Activated CD4-positive, alpha-beta T cell treated with anti-CD3 and anti-CD28 coated beads, Interleukin-2, amount 50 U/mL, for 24 hours (primary cell): Measurements from ENCODE around the gene NPL.
A peak's percentile ranks its signal among the peaks of the same experiment; 100 is the strongest.

Experiments
- DNase-seq, 2 donors: peaks; one replicate each; pipeline ENCODE4 v3.0.0-alpha.2; 2020; ENCODE audit warnings: low read depth in 1 of 2, low spot score in 1 of 2

Gene NPL

DNA sequence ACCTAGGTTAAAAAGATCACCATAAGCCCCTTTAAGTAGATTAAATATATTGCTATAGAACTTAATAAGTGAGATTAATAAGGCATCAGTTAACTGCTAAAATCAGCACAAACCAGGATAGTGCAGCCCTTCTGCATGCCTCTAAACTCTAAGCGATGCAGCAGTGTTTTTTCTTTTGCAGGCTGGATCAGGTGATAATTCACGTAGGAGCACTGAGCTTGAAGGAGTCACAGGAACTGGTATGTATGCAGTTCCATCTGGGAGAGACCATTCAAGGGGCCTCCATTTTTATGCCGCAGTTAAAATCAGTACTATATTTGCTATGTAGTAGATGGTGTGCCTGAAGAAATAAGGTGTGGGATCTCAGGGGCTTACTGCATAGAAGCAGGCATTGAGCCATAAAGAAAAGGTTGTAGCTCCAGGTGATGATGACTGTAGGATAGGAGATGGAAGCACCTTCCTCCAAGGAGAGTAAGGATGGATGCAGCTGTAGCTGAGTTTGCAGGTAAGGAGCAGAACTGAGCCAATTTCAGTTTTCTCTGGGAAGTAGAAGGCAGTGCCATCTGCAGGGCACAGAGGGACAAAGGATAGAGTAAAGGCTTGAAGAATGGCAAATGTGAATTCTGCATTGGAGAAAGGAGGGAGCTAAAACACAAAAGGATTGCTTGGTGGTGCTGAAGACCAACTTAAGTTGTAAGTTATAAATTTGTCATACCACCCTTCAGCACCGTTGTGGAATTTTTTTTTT, 22.6 kb downstream of the NPL start:
- no peak for DNase-seq

DNA sequence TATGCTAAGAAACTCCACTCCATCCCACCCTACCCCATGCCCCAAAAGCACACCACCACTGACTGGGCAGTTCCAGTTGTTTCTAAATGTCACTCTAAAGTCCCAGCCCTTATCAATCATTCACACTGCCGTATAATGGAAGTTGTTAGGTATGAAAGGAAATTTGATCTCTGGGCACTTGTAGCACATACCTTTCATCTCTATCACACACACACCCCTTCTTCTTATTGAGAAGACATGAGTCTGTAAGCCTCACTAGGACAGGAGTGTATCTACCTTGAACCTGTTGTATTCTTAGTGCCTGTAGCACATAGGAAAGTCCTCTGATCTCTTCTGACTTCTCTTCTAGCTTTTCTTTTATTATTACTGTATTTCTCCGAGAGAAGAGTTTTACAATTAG, 27.3 kb downstream of the NPL start:
- DNase-seq: no peak

DNA sequence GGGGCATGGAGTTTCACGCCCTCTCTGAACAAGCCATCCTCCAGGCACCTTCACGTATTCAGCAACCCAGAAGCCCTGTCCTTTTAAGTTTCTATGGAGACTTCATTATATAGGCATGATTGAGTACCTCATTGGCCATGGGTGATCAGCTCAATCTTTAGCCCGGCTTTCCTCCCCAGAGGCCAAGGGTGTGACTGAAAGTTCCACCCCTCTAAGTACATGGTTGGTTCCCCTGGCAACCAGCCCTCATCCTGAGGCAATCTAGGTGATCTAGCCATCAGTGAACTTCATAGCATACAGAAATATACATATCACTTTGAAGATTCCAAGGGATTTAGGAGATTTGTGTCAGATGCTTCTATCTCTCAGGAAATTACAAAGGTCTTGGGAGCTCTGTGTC, 28.2 kb downstream of the NPL start:
- no peak for DNase-seq

DNA sequence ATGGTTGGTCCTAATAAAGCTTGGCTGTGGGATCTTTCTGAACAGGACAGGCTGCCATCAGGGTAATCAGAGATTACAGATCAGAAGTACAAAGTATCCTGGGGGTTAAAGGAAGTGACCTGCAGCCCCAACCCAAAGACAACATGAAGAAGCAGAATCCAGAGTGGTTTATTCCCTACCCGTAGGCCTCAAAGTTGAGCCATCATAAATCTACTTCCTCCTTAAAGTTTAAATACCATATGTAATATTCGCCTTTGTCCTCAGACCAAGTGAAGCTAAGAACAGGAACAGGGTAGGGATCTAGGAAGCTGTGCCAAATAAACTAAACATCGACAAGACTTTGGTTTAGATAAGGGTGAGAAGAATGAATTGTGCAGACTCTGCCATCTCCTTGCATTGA, 33.6 kb downstream of the NPL start:
- no peak for DNase-seq

DNA sequence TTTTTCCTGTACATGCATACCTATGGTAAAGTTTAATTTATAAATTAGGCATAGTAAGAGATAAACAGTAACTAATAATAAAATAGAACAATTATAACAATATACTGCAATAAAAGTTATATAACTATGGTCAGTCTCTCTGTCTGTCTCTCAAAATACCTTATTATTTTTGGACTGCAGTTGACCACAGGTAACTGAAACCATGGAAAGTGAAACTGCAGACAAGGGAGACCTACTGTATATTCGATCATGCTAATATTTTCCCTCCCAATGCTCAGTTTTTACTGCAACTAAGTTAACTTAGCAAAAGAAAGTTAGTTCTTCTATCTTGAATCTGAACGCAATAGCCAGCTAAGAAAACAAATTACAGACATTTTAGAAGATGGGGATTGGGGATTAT, 37.3 kb downstream of the NPL start:
- no peak for DNase-seq

DNA sequence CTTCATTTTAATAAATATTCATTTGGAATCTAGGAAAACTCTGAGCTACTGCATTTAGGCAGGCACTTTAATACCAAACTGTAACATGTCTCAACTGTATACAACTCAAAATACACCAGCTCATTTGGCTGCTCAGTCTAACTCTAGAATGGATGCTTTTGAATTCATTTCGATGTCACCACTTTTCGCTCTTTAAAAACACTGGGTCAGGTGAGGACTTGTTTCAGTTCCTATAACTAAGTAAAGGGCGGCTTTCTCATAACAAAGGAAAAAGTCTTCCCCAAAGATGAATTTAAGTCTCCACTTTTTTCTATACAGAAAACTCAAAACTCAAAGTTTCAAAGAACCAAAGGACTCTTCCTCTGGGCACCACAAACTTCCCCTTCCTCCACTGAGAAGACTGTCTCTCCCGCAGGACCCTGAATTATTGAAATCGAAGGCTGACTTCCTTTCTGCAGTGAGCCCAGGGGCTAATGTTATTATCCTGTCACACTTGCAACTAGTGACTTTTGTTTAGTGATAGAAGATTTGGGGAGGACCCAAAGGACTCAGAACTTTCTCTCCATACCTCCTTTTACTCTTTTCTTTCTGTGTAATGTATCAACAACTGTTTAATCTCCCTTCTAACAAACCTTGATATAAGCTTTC, 39.8 kb downstream of the NPL start:
- DNase-seq: no peak

DNA sequence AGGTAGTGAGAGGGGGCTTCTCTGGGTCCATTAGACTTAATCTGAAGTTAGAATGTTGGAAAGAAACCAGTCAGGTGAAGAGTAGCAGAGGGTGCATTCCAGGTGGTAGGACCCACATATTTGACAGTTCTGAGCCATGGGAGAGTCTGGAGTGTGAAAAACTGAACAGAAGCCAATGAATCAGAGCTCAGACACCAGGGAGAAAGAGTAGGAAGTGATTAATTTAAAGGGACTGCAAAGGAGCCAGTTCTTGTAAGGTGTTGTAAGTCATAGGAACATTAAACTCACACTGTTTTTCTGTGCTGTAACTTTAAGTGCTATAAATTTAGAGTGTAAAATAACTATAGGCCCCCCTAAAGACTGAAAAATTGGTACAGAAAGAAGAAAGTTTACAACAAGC, 43.7 kb downstream of the NPL start:
- no peak for DNase-seq

DNA sequence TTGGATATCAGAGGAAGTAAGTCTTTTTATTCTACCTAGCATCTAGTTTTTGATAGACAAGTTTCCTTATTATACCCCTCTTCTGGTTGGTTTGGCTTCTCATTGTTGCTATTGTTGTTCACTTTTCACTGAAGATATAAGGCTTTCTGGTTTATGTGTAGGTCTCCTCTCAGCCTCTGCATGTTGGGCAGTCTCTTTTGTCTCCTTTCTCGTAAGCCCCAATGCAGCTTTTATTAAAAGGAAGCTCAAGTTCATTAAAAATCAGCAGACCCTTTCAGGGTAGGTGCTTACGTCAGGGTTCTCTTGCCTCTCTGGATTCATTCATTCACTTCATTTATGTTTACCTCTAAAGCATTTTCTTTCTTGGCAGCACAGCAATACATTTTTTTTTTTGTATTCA, 44.8 kb downstream of the NPL start:
- no peak for DNase-seq

DNA sequence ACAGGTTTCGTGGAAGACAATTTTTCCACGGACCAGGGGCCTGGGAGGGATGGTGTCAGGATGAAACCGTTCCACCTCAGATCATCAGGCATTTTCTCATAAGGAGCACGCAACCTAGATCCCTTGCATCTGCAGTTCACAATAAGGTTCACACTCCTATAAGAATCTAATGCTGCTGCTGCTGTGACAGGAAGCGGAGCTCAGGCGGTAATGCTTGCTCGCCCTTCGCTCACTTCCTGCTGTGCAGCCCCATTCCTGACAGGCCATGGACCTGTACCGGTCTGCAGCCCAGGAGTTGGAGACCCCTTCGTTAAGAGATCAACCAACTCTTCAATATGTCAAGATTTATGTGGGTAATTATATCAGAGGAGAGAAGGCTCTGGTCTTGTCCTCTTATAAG, 46.2 kb downstream of the NPL start:
- DNase-seq: no peak

DNA sequence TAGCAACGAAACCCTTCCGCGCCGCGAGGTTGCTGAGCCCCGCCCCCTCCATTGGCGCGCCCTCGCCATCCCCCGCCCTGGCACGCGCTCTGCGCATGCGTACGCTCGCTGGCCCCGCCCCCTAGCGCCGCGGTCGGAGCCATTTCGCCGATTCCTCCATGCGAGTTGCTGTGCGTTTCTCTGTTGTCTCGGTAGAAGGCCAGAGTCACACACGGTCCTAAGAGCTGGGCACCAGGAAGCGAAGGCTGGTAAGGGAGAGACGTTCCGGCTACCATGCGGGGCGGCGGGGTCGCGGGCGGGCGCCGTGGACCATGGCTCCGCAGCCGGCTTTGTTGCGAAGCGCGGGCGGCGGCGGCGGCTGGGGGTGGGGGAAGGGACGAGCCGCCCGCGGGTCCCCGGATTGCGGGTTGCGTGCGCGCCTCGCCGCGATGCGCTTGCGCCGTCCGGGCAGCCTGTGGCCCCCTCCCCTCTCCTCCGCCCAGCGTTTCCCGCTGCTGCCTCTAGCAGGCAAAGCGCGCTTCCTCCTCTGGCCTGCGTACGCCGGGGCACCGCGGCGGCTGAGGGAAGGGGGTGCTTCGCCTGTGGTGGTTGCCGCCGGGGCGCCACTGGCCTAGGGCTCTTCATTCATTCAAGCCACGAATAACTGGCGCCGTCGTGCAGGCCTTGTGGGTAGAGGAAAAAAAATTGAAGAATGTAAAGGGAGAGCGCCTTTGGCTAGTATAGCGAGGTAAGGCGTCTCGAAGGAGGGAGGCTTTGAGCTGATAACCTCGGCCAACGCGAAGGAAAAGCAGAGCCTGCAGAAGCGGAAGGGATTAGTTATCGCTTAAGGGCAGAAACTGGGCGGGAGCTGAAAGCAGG, 49.9 kb downstream of the NPL start, which contains the start of gene DHX9:
Gene DHX9 (plus strand): TSS at position 139 of the 858 bp plus-strand sequence. CDS start 3,220 bp downstream, outside the sequence.
- DNase-seq: peak; percentile 93 to 99

DNA sequence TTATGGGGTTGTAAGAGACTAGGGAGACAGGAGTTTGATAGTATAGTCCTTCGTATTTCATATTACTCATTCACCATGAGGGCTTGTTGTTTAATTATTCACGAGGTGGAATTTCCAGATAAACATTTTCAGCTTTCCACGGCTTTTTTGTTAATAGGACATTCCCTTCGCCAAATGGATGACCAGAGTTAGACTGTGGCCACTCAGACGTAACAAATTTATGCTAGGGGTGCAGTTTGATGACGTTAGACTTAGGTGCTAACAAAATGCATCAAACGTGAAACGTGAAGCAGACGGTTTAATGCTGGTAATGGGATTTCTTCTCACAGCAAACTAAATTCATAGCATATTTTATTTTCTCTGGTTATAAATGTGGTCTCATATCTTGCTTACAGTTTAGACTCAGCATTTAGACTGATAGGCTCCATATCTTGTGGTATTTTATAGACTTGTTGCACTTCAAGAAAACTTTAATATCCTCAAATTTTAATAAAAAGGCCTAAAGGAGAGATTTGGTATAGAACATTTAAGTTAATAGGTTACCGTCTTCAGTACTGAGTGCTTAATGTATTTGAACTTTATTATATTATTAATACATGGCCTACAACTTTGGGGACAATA, 51.9 kb downstream of the NPL start:
- DNase-seq: no peak

DNA sequence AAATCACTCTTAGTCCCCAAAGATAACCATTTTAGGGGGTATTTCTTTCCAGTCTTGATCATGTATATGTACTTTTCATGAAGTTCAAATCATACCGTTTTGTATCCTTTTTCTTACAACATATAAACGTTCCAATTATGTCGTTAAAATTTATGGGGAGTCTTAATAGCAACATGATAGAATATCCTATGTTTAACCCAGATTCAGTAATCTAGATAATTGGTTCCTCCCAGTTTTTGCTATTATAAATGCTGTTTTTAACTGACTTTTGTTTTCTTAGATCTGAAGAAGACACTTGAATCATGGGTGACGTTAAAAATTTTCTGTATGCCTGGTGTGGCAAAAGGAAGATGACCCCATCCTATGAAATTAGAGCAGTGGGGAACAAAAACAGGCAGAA, 52.7 kb downstream of the NPL start:
- no peak for DNase-seq

DNA sequence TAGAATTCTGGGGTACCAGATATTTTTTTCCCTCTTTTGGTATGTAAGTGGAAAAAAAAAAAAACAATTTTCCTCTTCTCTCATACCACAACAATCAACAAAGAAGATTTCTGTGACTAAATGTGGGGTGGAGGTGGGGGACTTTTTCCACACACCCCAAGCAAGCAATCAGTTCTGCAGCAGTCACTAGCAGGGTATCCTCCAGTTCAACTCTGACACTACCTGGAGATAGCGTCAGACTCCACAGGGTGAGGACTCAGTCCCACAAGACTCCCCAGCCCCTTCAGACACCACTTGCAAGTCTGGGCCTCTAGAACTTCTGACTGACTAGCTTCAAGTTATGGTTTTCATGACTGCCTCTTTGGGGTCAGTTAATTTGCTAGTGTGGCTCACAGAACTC, 55.8 kb downstream of the NPL start:
- DNase-seq: no peak

DNA sequence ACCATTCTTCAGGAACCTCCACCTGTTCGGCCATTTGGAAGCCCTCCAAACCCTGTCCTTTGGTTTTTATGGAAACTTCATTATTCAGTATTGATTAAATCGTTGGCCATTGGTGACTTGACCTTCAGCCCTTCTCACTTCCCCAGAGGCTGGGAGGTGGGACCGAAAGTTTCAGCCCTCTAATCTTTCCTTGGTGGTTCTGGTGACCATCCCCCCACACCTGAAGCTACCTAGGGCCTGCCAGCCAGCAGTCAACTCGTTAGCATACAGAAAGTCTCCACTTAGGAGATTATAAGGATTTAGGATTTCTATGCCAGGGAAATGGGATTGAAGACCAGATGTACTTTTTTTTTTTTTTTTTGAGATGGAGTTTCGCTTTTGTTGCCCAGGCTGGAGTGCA, 56.3 kb downstream of the NPL start:
- no peak for DNase-seq

DNA sequence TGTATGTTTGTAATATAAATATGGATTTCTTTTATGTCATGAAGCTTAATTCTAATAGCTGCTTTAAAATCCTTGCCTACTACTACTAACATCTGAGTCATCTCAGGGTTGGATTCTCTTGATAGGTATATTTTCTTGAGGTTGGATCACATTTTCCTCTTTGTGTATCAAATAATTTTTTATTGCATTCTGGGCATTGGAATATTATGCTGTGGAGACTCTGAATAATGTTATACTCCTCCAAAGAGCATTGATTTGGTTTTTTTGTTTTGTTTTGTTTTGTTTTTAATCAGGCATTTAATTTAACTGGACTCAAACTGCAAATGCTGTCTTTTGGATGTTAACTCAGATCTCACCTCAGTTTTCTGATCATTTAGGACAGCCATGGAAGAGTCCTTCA, 57.5 kb downstream of the NPL start:
- no peak for DNase-seq

DNA sequence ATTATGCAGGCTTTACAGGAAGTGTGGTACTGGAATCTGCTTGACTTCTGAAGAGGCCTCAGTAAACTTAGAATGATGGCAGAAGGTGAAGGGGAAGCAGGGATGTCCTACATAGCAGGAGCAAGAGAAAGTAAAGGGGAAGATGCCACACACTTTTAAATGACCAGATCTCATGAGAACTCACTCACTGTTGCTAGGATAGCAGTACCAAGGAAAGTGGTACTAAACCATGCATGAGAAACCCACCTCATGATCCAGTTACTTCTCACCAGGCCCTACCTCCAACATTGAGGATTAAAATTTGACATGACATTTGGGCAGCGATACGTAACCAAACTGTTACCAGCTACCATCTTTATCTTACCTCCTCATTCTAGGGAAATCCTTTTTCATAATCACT, 59.2 kb downstream of the NPL start:
- no peak for DNase-seq

DNA sequence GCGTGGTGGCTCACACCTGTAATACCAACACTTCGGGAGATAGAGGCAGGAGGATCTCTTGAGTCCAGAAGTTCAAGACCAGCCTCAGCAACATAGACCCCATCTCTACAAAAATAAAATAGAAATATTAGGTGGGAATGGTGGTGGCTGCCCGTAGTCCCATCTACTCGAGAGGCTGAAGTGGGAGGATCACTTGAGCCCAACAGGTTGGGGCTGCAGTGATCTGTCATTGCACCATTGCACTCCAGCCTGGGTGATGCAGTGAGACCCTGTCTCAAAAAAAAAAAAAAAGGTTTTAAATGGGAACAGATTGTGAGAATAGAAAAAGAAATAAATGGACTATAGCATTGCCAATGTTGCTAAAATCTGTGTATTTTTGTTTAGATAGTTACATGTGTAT, 60.7 kb downstream of the NPL start:
- DNase-seq: no peak

DNA sequence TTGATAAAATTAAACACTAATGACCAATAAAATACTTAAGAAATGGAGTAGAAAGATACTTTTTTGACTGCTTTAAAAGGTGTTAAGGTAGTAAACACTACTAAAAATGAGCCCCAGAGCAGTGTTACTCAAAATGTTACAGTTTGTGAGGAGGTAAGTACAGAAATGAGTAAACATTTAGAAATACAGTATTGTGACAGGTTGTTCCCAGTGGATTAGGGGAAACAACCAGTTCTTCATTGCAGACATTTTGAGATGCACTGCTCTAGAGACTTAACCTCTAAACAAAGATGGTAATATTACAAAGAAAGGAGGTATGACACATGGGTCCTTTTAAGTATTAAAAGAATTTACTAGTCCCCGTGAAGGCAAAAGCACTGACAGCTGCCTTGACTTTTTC, 62.3 kb downstream of the NPL start:
- no peak for DNase-seq

DNA sequence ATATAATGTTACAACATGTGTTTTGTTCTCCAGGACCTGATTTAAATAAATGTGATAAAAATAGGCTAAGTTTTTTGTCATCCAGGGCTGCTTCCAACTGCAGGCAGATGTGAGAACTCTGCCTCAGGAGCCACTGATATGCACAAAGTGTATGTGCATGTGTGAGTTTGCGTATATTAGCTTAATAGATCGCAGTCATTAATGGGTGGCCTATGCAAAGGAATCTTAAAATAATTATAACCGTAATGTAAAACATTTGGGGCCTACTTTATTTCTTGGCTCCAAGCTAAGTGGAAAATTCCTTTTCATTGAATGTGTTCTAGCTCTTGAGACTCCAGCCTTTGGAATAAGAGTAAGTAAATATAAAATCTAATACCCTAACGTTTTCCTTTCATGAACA, 66.3 kb downstream of the NPL start:
- no peak for DNase-seq

DNA sequence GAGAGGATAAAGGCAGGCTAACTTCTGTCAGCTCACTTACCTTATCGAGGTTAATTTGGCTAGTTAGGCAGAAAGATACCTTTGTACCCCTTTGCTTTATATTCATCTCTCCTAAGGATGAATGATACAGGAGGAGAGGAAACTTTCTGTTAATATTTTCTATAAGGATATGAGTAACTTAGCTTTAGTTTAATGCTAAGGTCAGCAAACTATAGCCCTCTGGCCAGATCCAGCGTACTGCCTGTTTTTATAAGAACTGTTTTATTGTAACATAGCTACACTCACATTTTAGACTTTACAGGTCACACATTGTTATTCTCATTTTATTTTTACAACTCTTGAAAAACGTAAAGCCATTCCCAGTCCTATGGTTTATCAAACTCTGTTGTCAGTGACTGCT, 67.6 kb downstream of the NPL start:
- no peak for DNase-seq

DNA sequence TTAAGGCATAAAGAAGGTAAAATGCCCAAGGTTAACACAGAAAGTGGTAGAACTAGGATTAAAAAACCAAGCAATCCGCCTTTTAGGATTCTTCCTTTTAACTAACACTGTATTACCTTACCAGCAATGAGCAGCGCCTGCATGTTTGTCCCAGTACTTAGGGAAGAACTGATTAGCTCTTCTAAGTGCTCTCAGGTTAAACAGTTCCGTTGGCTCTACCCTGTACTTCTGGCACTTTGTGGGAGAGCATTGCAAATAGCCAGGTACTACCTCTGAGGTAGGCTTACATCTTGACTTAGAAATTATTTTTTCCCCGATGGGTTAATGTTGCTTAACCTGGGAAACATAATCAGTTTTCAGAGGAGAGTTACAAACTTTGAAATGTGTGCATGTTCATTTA, 71.1 kb downstream of the NPL start:
- no peak for DNase-seq

DNA sequence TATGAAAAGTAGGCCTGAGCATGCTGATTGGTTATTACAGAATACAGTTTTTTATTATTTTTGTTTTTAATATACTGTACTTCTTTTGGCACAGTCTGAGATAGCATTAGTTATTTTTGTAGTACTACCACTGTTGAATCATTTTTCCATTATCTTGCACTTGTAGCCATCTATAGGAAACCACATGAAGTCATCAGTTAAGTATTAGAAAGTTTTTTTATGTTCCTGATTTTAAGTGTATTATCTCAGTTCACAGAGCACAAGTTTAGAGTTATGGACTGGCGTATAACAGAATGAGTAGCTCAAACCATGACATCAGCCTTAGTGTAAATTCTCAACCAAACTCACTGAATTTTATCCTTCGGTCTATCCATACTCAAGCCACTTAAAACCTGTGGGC, 72.4 kb downstream of the NPL start:
- no peak for DNase-seq
